Measurements from ENCODE around the gene EEF2K. TPM values are rescaled to one million over a fixed set of nuclear protein-coding genes. Genes with fewer than 3 reads are reported as not detected.

EEF2K gene
- total RNA-seq, 4 donors from 2014 or later: 22.2 to 223 (median 50.1) TPM

- no peak overlapping the region for H3K27ac ChIP-seq
- no peak for TF ChIP-seq EP300 (IDR thresholded peaks at IDR 0.05; ENCODE audit: low read depth)
- TF ChIP-seq POLR2AphosphoS5 (IDR thresholded peaks at IDR 0.05): no peak
- TF ChIP-seq POLR2A (IDR thresholded peaks at IDR 0.05): no peak
- TF ChIP-seq, protein P1, sequence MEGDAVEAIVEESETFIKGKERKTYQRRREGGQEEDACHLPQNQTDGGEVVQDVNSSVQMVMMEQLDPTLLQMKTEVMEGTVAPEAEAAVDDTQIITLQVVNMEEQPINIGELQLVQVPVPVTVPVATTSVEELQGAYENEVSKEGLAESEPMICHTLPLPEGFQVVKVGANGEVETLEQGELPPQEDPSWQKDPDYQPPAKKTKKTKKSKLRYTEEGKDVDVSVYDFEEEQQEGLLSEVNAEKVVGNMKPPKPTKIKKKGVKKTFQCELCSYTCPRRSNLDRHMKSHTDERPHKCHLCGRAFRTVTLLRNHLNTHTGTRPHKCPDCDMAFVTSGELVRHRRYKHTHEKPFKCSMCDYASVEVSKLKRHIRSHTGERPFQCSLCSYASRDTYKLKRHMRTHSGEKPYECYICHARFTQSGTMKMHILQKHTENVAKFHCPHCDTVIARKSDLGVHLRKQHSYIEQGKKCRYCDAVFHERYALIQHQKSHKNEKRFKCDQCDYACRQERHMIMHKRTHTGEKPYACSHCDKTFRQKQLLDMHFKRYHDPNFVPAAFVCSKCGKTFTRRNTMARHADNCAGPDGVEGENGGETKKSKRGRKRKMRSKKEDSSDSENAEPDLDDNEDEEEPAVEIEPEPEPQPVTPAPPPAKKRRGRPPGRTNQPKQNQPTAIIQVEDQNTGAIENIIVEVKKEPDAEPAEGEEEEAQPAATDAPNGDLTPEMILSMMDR (IDR thresholded peaks at IDR 0.05): no peak
- WGBS, 2 donors (ENCODE audit: low coverage in 1 of 2): 63 to 93% methylated on average over 1 of the region's 1 CpG
- H3K4me1 ChIP-seq: no peaks in the 10 kb centered on the region
- no peaks in the 10 kb centered on the region for H3K27me3 ChIP-seq
- no peak for DNase-seq
- peaks cover 0 to 42% (median 13%) of the 10 kb centered on the region in 4 donors for H3K36me3 ChIP-seq
- intact Hi-C loops (cut with DNase I; ENCODE audit: low total_unique reads): no loop called here
- H3K4me3 ChIP-seq: no peak overlapping the region
- H3K9me3 ChIP-seq: no peaks in the 10 kb centered on the region
- in situ Hi-C loops (cut with MboI; ENCODE audit: low pct_ligation_motif_present in 1 of 4, low pct_unique_long_range_greater_than_20kb in 1 of 4, low sequenced_read_pairs in 3 of 4): loop anchor here in 2 of 4 donors (25.0 kb wide), 2 partner anchors 96 to 1129 kb away; no protein-coding TSS in a partner anchor
Observed at GRCh38 chr16:22315979-22316378, 109.9 kb downstream of the EEF2K start.

DNA sequence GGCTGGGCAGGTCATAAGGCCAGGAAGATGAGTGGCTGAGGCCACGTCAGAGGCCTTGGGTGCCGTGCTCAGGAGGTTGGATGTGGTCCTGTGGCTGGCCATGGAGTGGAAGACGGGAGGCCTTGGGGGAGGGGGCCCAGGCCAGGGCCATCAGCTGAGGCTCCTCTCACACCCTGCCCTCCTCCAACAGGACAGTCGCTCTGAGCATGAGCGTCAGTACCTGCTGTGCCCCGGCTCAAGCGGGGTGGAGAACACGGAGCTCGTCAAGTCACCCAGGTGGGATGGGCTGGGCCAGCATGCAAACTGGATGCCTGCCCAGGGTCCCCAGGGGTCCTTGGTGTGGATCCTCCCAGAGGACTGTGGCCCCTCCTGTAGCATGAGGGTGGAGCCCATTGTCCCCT lies 110.3 kb downstream of the EEF2K start:
- Histone ChIP-seq H3K27me3 (no peaks in the 10 kb centered on the region), H3K9me3 (no peaks in the 10 kb centered on the region), H3K4me1 (peaks cover 0 to 1% (median 0%) of the 10 kb centered on the region in 4 donors), H3K27ac (no peak overlapping the region), H3K36me3 (peaks cover 0 to 41% (median 13%) of the 10 kb centered on the region in 4 donors), H3K4me3 (no peak overlapping the region)
- intact Hi-C loops (cut with DNase I; ENCODE audit: low total_unique reads): no loop called here
- DNase-seq: no peak
- in situ Hi-C loops (cut with MboI; ENCODE audit: low pct_ligation_motif_present in 1 of 4, low pct_unique_long_range_greater_than_20kb in 1 of 4, low sequenced_read_pairs in 3 of 4): loop anchor here in 2 of 4 donors (25.0 kb wide), 2 partner anchors 96 to 1129 kb away; no protein-coding TSS in a partner anchor
- 92 to 96% methylated on average over 2 to 7 of the region's 9 CpGs for WGBS, 2 donors (ENCODE audit: low coverage in 1 of 2)
- TF ChIP-seq EP300 (IDR thresholded peaks at IDR 0.05; ENCODE audit: low read depth) (no peak), POLR2A (IDR thresholded peaks at IDR 0.05) (no peak)

DNA sequence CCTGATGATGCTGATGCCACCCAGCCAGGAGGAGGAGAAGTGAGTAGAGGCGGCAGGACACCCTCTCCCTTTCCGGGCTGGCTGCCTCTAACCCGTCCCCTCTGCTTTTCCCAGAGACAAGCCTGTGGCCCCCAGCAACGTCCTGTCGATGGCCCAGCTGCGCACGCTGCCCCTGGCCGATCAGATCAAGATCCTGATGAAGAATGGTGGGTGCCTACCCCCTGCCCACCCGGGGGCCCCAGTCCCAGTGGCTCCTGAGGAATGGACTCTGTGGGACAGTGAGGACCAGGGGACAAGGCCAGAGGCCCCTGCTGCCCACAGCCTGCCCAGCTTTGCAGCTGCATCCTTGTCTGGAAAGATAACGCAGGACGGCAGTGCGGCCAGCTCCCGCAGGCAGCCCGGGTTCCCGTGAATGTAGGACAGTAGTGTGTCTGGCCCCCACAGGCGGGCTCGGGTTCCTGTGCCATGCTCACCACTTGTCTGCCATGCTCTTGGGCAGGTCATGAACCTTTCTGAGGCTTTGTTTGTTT lies 111.0 kb downstream of the EEF2K start:
- H3K27ac ChIP-seq: no peak overlapping the region
- intact Hi-C loops (cut with DNase I; ENCODE audit: low total_unique reads): no loop called here
- no peaks in the 10 kb centered on the region for H3K27me3 ChIP-seq
- H3K4me1 ChIP-seq: peaks cover 0 to 3% (median 0%) of the 10 kb centered on the region in 4 donors
- no peak overlapping the region for H3K4me3 ChIP-seq
- no peak for DNase-seq
- TF ChIP-seq EP300 (IDR thresholded peaks at IDR 0.05; ENCODE audit: low read depth) (no peak), POLR2AphosphoS5 (IDR thresholded peaks at IDR 0.05) (no peak), POLR2A (IDR thresholded peaks at IDR 0.05) (no peak)
- TF ChIP-seq, protein P1 (IDR thresholded peaks at IDR 0.05): no peak
- H3K9me3 ChIP-seq: no peaks in the 10 kb centered on the region
- H3K36me3 ChIP-seq: peaks cover 0 to 41% (median 12%) of the 10 kb centered on the region in 4 donors
- 90% methylated on average over 16 of the region's 17 CpGs; no CpG with 5 or more reads in 1 of the 2 donors for WGBS, 2 donors (ENCODE audit: low coverage in 1 of 2)
- in situ Hi-C loops (cut with MboI; ENCODE audit: low pct_ligation_motif_present in 1 of 4, low pct_unique_long_range_greater_than_20kb in 1 of 4, low sequenced_read_pairs in 3 of 4): loop anchor here in 2 of 4 donors (25.0 kb wide), 2 partner anchors 95 to 1130 kb away; no protein-coding TSS in a partner anchor

- H3K4me1 ChIP-seq: peaks cover 0 to 3% (median 0%) of the 10 kb centered on the region in 4 donors
- intact Hi-C loops (cut with DNase I; ENCODE audit: low total_unique reads): no loop called here
Observed at GRCh38 chr16:22317625-22318024, 111.5 kb downstream of the EEF2K start.

More at GRCh38 chr16:22317625-22318024, 111.5 kb downstream of the EEF2K start:
- H3K27me3 ChIP-seq: no peaks in the 10 kb centered on the region
- H3K9me3 ChIP-seq: no peaks in the 10 kb centered on the region
- no peak for DNase-seq
- 88 to 100% methylated on average over 2 to 6 of the region's 6 CpGs for WGBS, 2 donors (ENCODE audit: low coverage in 1 of 2)
- in situ Hi-C loops (cut with MboI; ENCODE audit: low pct_ligation_motif_present in 1 of 4, low pct_unique_long_range_greater_than_20kb in 1 of 4, low sequenced_read_pairs in 3 of 4): loop anchor here in 2 of 4 donors (25.0 kb wide), 2 partner anchors 95 to 1130 kb away; no protein-coding TSS in a partner anchor
- TF ChIP-seq POLR2A (IDR thresholded peaks at IDR 0.05) (no peak), EP300 (IDR thresholded peaks at IDR 0.05; ENCODE audit: low read depth) (no peak), POLR2AphosphoS5 (IDR thresholded peaks at IDR 0.05) (no peak)
- TF ChIP-seq, protein P1 (IDR thresholded peaks at IDR 0.05): no peak
- peaks cover 0 to 41% (median 12%) of the 10 kb centered on the region in 4 donors for H3K36me3 ChIP-seq
- H3K27ac ChIP-seq: no peak overlapping the region
- no peak overlapping the region for H3K4me3 ChIP-seq
